SK-N-SH treated with all-trans-retinoic acid at 6 μM for 48 hours (cell line): ENCODE measurements around the gene CCDC148.
A peak's percentile ranks its signal among the peaks of the same experiment; 100 is the strongest.

Experiments
- ATAC-seq: fragments of 200-7000 bp; cut with Tn5 transposase; 3 replicates; pipeline ENCODE4 v1.9.1; 2020; ENCODE audit warnings: mild to moderate bottlenecking, moderate library complexity
- ARNTL ChIP-seq: fragments of 450-650 bp; formaldehyde crosslinking; IDR thresholded peaks from 2 replicates; pipeline ENCODE4 v1.5.0; 2020; ENCODE audit warnings: low read depth, mild to moderate bottlenecking, moderate library complexity, borderline replicate concordance
- BACH2 ChIP-seq: fragments of 250-450 bp; sonication (Bioruptor Pico); IDR thresholded peaks from 2 replicates; pipeline ENCODE4 v1.9.0; 2021; ENCODE audit warnings: mild to moderate bottlenecking, borderline replicate concordance
- CSDC2 ChIP-seq: fragments of 250-450 bp; sonication (Bioruptor Pico); IDR thresholded peaks from 2 replicates; pipeline ENCODE4 v1.5.0; 2020; ENCODE audit warnings: mild to moderate bottlenecking, moderate library complexity
- CSRNP3 ChIP-seq: fragments of 250-450 bp; sonication (Bioruptor Pico); IDR thresholded peaks from 2 replicates; pipeline ENCODE4 v1.5.1; 2021; ENCODE audit warnings: mild to moderate bottlenecking, moderate library complexity
- ESRRG ChIP-seq: fragments of 250-450 bp; sonication (Bioruptor Pico); IDR thresholded peaks from 2 replicates; pipeline ENCODE4 v1.6.1; 2021; ENCODE audit warnings: mild to moderate bottlenecking
- GLIS3 ChIP-seq: fragments of 250-450 bp; sonication (Bioruptor Pico); IDR thresholded peaks from 2 replicates; pipeline ENCODE4 v1.5.0; 2020; ENCODE audit warnings: mild to moderate bottlenecking, moderate library complexity
- ISL1 ChIP-seq: fragments of 250-450 bp; sonication (Bioruptor Pico); IDR thresholded peaks from 2 replicates; pipeline ENCODE4 v2.1.2; 2022; ENCODE audit warnings: mild to moderate bottlenecking, moderate library complexity
- OSR1 ChIP-seq: fragments of 250-450 bp; sonication (Bioruptor Pico); IDR thresholded peaks from 2 replicates; pipeline ENCODE4 v1.8.0; 2022; ENCODE audit warnings: moderate library complexity, mild to moderate bottlenecking, inconsistent platforms
- PATZ1 ChIP-seq: fragments of 250-450 bp; sonication (Bioruptor Pico); IDR thresholded peaks from 2 replicates; pipeline ENCODE4 v1.8.0; 2020; ENCODE audit warnings: mild to moderate bottlenecking, moderate library complexity, borderline replicate concordance
- PPARA ChIP-seq: fragments of 250-450 bp; sonication (Bioruptor Pico); IDR thresholded peaks from 2 replicates; pipeline ENCODE4 v1.5.0; 2020; ENCODE audit warnings: mild to moderate bottlenecking, borderline replicate concordance
- RARB ChIP-seq: fragments of 250-450 bp; sonication (Bioruptor Pico); IDR thresholded peaks from 2 replicates; pipeline ENCODE4 v1.8.0; 2021; ENCODE audit warnings: mild to moderate bottlenecking, moderate library complexity
- TCF4 ChIP-seq: fragments of 250-450 bp; sonication (Bioruptor Pico); IDR thresholded peaks from 2 replicates; pipeline ENCODE4 v1.8.0; 2021; ENCODE audit warnings: mild to moderate bottlenecking, moderate library complexity, borderline replicate concordance
- TOX ChIP-seq: fragments of 250-450 bp; sonication (Bioruptor Pico); IDR thresholded peaks from 2 replicates; pipeline ENCODE4 v1.8.0; 2021; ENCODE audit warnings: mild to moderate bottlenecking, moderate library complexity, borderline replicate concordance
- TSHZ2 ChIP-seq: fragments of 250-450 bp; sonication (Bioruptor Pico); IDR thresholded peaks from 2 replicates; pipeline ENCODE4 v1.5.0; 2020; ENCODE audit warnings: mild to moderate bottlenecking, moderate library complexity
- ZC3H10 ChIP-seq: fragments of 250-450 bp; sonication (Bioruptor Pico); IDR thresholded peaks from 2 replicates; pipeline ENCODE4 v1.5.1; 2021; ENCODE audit warnings: mild to moderate bottlenecking, moderate library complexity
- ZFP3 ChIP-seq: fragments of 250-450 bp; sonication (Bioruptor Pico); IDR thresholded peaks from 2 replicates; pipeline ENCODE4 v1.5.0; 2020; ENCODE audit warnings: mild to moderate bottlenecking, moderate library complexity
- ZFP30 ChIP-seq: fragments of 450-650 bp; formaldehyde crosslinking; IDR thresholded peaks from 2 replicates; pipeline ENCODE4 v1.5.0; 2022; ENCODE audit warnings: mild to moderate bottlenecking, moderate library complexity
- ZNF565 ChIP-seq: fragments of 450-650 bp; formaldehyde crosslinking; conservative IDR thresholded peaks from 2 replicates; pipeline ENCODE4 v1.5.0; 2020; ENCODE audit warnings: low read depth, mild to moderate bottlenecking, moderate library complexity
- ZNF70 ChIP-seq: fragments of 450-650 bp; formaldehyde crosslinking; IDR thresholded peaks from 2 replicates; pipeline ENCODE4 v1.5.0; 2020; ENCODE audit warnings: mild to moderate bottlenecking, moderate library complexity
- ZNF8 ChIP-seq: fragments of 450-650 bp; formaldehyde crosslinking; IDR thresholded peaks from 2 replicates; pipeline ENCODE4 v1.5.0; 2020; ENCODE audit warnings: mild to moderate bottlenecking, moderate library complexity

CCDC148 gene

GRCh38 chr2:158498749-158499136 lies 42.2 kb upstream of the CCDC148 start:
- ATAC-seq: no peak
- TF ChIP-seq CSDC2 (CRISPR knock-in tag) (no peak), ARNTL (no peak), PATZ1 (no peak), ZNF565 (CRISPR knock-in tag) (no peak), OSR1 (CRISPR knock-in tag) (no peak), TSHZ2 (CRISPR knock-in tag) (no peak), CSRNP3 (CRISPR knock-in tag) (no peak), RARB (CRISPR knock-in tag) (no peak), TCF4 (CRISPR knock-in tag) (no peak), ZFP3 (CRISPR knock-in tag) (no peak), ESRRG (no peak), ZFP30 (CRISPR knock-in tag) (no peak), ZNF8 (no peak), PPARA (CRISPR knock-in tag) (no peak)

- no peak for TF ChIP-seq BACH2 (CRISPR knock-in tag)
- TF ChIP-seq CSRNP3 (CRISPR knock-in tag): no peak
- no peak for TF ChIP-seq OSR1 (CRISPR knock-in tag)
- TF ChIP-seq ISL1 (CRISPR knock-in tag): no peak
- TF ChIP-seq ZNF565 (CRISPR knock-in tag): no peak
- no peak for TF ChIP-seq TCF4 (CRISPR knock-in tag)
- TF ChIP-seq CSDC2 (CRISPR knock-in tag): no peak
- TF ChIP-seq ZC3H10 (CRISPR knock-in tag): no peak
- no peak for TF ChIP-seq ZFP3 (CRISPR knock-in tag)
- no peak for TF ChIP-seq ZNF70 (CRISPR knock-in tag)
- TF ChIP-seq RARB (CRISPR knock-in tag): no peak
- TF ChIP-seq TSHZ2 (CRISPR knock-in tag): no peak
- TF ChIP-seq ZFP30 (CRISPR knock-in tag): no peak
- no peak for TF ChIP-seq TOX
- TF ChIP-seq ESRRG: no peak
- TF ChIP-seq ARNTL: no peak
- no peak for TF ChIP-seq GLIS3
- peak; percentile 7; the same call in 1 of the 3 replicates for ATAC-seq
These were observed 41.6 kb upstream of the CCDC148 start for GRCh38 chr2:158498043-158498748.
